Activated T-cell treated with anti-CD3 and anti-CD28 coated beads, Interleukin-2, amount 50 U/mL, for 24 hours (primary cell): Measurements from ENCODE around the gene FARSA.
"Not testable (repeated sequence)": the region's sequence is repeated elsewhere in the genome, so short reads cannot be mapped to it uniquely, and the experiment has no call there.

ENCODE experiments used
- DNase-seq: peaks from one replicate; pipeline ENCODE4 v3.0.0-alpha.2; 2020
- H3K27ac Mint-ChIP-seq: 2 replicates; pipeline ENCODE4 v1.8.0; 2020; ENCODE audit warnings: mild to moderate bottlenecking, mixed read lengths
- H3K27me3 Mint-ChIP-seq: 2 replicates; pipeline ENCODE4 v1.8.0; 2020; ENCODE audit warnings: mixed read lengths
- H3K36me3 Mint-ChIP-seq: 2 replicates; pipeline ENCODE4 v1.8.0; 2020; ENCODE audit warnings: low read depth, mixed read lengths
- H3K4me1 Mint-ChIP-seq: 2 replicates; pipeline ENCODE4 v1.8.0; 2020; ENCODE audit warnings: low read depth, mixed read lengths
- H3K4me3 Mint-ChIP-seq: 2 replicates; pipeline ENCODE4 v1.8.0; 2020; ENCODE audit warnings: mild to moderate bottlenecking, moderate library complexity, mixed read lengths
- H3K9me3 Mint-ChIP-seq: 2 replicates; pipeline ENCODE4 v1.8.0; 2020; ENCODE audit warnings: mixed read lengths

Gene FARSA

GRCh38 chr19:12899891-12900518 lies 33.5 kb downstream of the FARSA start:
- Mint-ChIP-seq H3K27me3 (no peaks in the 10 kb centered on the region), H3K4me1 (peaks cover 13% of the 10 kb centered on the region), H3K27ac (peak overlapping the region; percentile 80), H3K4me3 (no peak overlapping the region), H3K36me3 (peaks cover 70% of the 10 kb centered on the region), H3K9me3 (no peaks in the 10 kb centered on the region)
- no peak for DNase-seq

GRCh38 chr19:12896460-12896859 lies 37.1 kb downstream of the FARSA start:
- H3K36me3 Mint-ChIP-seq = peaks cover 82% of the 10 kb centered on the region
- H3K27me3 Mint-ChIP-seq = no peaks in the 10 kb centered on the region
- H3K27ac Mint-ChIP-seq = no peak overlapping the region
- peaks cover 25% of the 10 kb centered on the region for H3K4me1 Mint-ChIP-seq
- no peak for DNase-seq
- H3K9me3 Mint-ChIP-seq = no peaks in the 10 kb centered on the region
- no peak overlapping the region for H3K4me3 Mint-ChIP-seq

GRCh38 chr19:12893582-12893981 lies 39.9 kb downstream of the FARSA start:
- peak overlapping the region; percentile 13 for H3K27ac Mint-ChIP-seq
- H3K4me3 Mint-ChIP-seq = no peak overlapping the region
- no peaks in the 10 kb centered on the region for H3K9me3 Mint-ChIP-seq

GRCh38 chr19:12891553-12892021 lies 41.9 kb downstream of the FARSA start:
- H3K4me3 Mint-ChIP-seq = peak overlapping the region; percentile 99
- no peaks in the 10 kb centered on the region for H3K27me3 Mint-ChIP-seq
- no peaks in the 10 kb centered on the region for H3K9me3 Mint-ChIP-seq
- DNase-seq = no peak
- H3K36me3 Mint-ChIP-seq = peaks cover 47% of the 10 kb centered on the region
- H3K27ac Mint-ChIP-seq = peak overlapping the region; percentile 97
- peaks cover 25% of the 10 kb centered on the region for H3K4me1 Mint-ChIP-seq

More at GRCh38 chr19:12893582-12893981, 39.9 kb downstream of the FARSA start:
- Mint-ChIP-seq H3K36me3 (peaks cover 67% of the 10 kb centered on the region), H3K27me3 (no peaks in the 10 kb centered on the region), H3K4me1 (peaks cover 25% of the 10 kb centered on the region)
- DNase-seq = no peak

GRCh38 chr19:12890787-12891552 lies 42.5 kb downstream of the FARSA start, which contains the start of gene GCDH:
Gene GCDH, plus strand, starts transcription at chr19:12891160. Its CDS starts 145 bp downstream, at chr19:12891305.
- H3K27ac Mint-ChIP-seq = peak within 1 kb of the TSS; percentile 97
- peak; percentile 94 for DNase-seq
- peaks cover 28% of the 10 kb centered on the region for H3K4me1 Mint-ChIP-seq
- no peaks in the 10 kb centered on the region for H3K9me3 Mint-ChIP-seq
- peaks cover 41% of the 10 kb centered on the region for H3K36me3 Mint-ChIP-seq
- no peaks in the 10 kb centered on the region for H3K27me3 Mint-ChIP-seq
- H3K4me3 Mint-ChIP-seq = peak within 1 kb of the TSS; percentile 99

GRCh38 chr19:12890299-12890786 lies 43.2 kb downstream of the FARSA start:
- H3K36me3 Mint-ChIP-seq = peaks cover 35% of the 10 kb centered on the region

GRCh38 chr19:12888006-12888603 lies 45.4 kb downstream of the FARSA start:
- Mint-ChIP-seq H3K9me3 (peaks cover 2% of the 10 kb centered on the region), H3K27ac (no peak overlapping the region), H3K4me1 (peaks cover 34% of the 10 kb centered on the region), H3K4me3 (no peak overlapping the region), H3K27me3 (no peaks in the 10 kb centered on the region), H3K36me3 (peaks cover 13% of the 10 kb centered on the region)
- no peak for DNase-seq

More at GRCh38 chr19:12890299-12890786, 43.2 kb downstream of the FARSA start:
- Mint-ChIP-seq H3K4me1 (peaks cover 29% of the 10 kb centered on the region), H3K4me3 (peak overlapping the region; percentile 99), H3K27ac (peak overlapping the region; percentile 97)
- not testable (repeated sequence) for H3K9me3 Mint-ChIP-seq, DNase-seq, H3K27me3 Mint-ChIP-seq

- Mint-ChIP-seq H3K36me3 (peaks cover 11% of the 10 kb centered on the region), H3K4me1 (peaks cover 36% of the 10 kb centered on the region), H3K27ac (no peak within 1 kb of the TSS), H3K4me3 (peak within 1 kb of the TSS; percentile 52), H3K9me3 (peaks cover 2% of the 10 kb centered on the region), H3K27me3 (no peaks in the 10 kb centered on the region)
- DNase-seq = no peak
These were observed 46.4 kb downstream of the FARSA start, which contains the start of gene KLF1 for GRCh38 chr19:12886969-12887747. Gene KLF1, minus strand, starts transcription at chr19:12887201. Its CDS starts 61 bp downstream, at chr19:12887140.

- Mint-ChIP-seq H3K27me3 (no peaks in the 10 kb centered on the region), H3K4me1 (peaks cover 35% of the 10 kb centered on the region), H3K36me3 (peaks cover 7% of the 10 kb centered on the region), H3K4me3 (peak overlapping the region; percentile 52), H3K9me3 (peaks cover 2% of the 10 kb centered on the region), H3K27ac (no peak overlapping the region)
- DNase-seq = no peak
These were observed 46.9 kb downstream of the FARSA start for GRCh38 chr19:12886651-12886968.

GRCh38 chr19:12885749-12886650 lies 47.5 kb downstream of the FARSA start:
- Mint-ChIP-seq H3K9me3 (peaks cover 2% of the 10 kb centered on the region), H3K36me3 (peaks cover 1% of the 10 kb centered on the region), H3K4me1 (peaks cover 32% of the 10 kb centered on the region), H3K4me3 (peak overlapping the region; percentile 52), H3K27me3 (no peaks in the 10 kb centered on the region), H3K27ac (no peak overlapping the region)
- no peak for DNase-seq

- Mint-ChIP-seq H3K4me3 (peak overlapping the region; percentile 82), H3K27me3 (no peaks in the 10 kb centered on the region), H3K36me3 (peaks cover 2% of the 10 kb centered on the region), H3K27ac (peak overlapping the region; percentile 86), H3K4me1 (peaks cover 34% of the 10 kb centered on the region), H3K9me3 (peaks cover 2% of the 10 kb centered on the region)
- peak; percentile 93 for DNase-seq
These were observed 48.4 kb downstream of the FARSA start for GRCh38 chr19:12884926-12885748.

- Mint-ChIP-seq H3K9me3 (peaks cover 2% of the 10 kb centered on the region), H3K36me3 (peaks cover 2% of the 10 kb centered on the region), H3K4me1 (peaks cover 32% of the 10 kb centered on the region), H3K4me3 (peak overlapping the region; percentile 82), H3K27me3 (no peaks in the 10 kb centered on the region), H3K27ac (peak overlapping the region; percentile 86)
- DNase-seq = no peak
These were observed 48.9 kb downstream of the FARSA start for GRCh38 chr19:12884627-12884925.

GRCh38 chr19:12884202-12884601 lies 49.3 kb downstream of the FARSA start:
- Mint-ChIP-seq H3K27ac (no peak overlapping the region), H3K36me3 (peaks cover 2% of the 10 kb centered on the region), H3K4me1 (peaks cover 32% of the 10 kb centered on the region), H3K27me3 (no peaks in the 10 kb centered on the region), H3K4me3 (peak overlapping the region; percentile 15), H3K9me3 (peaks cover 2% of the 10 kb centered on the region)
- DNase-seq = no peak
